Activated CD4-positive, CD25-positive, alpha-beta regulatory T cell (primary cell): ENCODE results near the gene PARD3B.
"Not testable (repeated sequence)": the region's sequence is repeated elsewhere in the genome, so short reads cannot be mapped to it uniquely, and the experiment has no call there.

Experiments
- DNase-seq, 4 experiments: peaks; one replicate each; lab custom pipeline; 2025; lab: John Stamatoyannopoulos, UW

PARD3B gene

DNA sequence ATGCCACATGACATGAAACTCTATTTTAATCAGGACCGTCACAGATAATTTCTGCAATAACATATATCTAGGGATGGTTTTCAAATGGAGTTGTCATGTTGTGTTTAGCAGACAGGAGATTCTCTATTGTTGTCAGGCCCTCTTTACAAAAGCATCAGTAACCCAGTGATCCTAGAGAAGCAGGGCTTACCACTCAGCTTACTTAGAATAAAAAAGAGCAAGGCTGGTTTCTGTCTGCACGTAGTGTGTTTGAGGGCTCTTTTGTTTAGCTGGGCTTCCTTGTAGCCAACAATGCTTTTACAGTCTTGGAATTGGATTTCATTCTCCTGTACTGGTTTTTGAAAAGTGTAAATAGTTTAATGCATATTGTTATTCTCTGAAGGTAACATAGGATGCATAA lies 926.5 kb downstream of the PARD3B start:
- DNase-seq: no peak

DNA sequence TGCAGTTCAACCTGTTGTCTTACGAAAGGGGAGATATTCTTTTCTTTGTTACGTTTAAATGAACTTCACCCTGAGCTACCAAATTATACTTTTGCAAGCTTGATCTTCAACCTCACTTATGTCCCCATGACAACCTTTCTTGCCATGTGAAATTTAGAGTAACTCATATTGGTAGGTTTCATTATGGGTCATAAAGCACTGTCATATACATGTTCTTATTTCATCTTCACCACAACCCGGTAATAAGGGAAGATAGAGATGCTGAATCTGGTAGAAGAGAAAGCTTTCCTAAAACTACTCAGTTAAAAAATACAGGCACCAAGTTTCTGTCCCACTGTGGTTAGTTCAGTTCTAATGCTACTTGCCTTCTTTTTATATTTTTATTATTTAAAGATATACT lies 928.5 kb downstream of the PARD3B start:
- no peak for DNase-seq

DNA sequence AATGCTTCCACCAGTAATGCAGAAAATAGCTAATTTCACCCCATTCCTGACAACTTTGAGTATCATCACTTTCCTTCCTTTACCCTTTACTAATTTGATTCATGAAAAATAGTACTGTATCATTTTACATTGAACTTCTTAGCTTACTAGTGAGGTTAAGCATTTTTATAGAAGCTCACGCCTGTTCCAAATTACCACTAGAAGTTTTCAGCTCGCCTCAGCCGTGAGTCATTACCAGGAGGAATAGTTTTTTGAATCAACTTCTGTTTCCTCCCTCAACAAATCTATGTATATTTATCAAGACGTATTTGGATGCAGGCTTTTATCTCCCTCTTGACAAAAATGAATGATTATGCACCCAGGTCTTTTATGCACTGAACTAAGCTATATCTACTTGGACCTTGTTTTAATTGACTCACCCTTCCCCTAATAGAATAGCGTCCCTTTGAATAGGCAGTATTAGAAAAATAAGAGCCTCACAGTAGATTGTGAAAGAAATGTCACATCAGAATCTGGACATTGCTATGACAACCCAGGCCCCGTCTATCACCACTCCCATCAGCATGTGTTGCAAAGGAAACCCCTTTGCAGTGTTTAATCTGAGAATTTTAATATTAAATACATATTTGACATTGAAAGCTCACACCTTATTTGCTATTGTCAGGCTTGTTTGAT lies 929.6 kb downstream of the PARD3B start:
- DNase-seq: no peak

DNA sequence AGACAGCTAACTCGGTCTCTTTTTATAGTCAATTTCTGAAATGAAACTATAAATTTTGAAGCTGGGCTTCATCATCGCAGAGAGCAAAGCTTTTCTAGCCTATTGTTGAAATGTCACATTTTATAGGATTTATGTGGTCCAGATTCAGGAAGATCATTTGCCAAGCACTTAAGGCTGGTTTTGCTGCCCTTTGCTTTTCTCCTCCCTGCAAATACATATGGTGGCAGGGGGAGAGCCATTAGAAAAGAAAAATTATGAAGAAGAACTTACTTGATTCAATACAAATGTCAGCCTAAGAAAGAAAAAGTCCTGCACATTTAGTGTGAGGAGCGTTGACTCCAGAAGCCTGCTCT lies 930.1 kb downstream of the PARD3B start:
- no peak for DNase-seq

DNA sequence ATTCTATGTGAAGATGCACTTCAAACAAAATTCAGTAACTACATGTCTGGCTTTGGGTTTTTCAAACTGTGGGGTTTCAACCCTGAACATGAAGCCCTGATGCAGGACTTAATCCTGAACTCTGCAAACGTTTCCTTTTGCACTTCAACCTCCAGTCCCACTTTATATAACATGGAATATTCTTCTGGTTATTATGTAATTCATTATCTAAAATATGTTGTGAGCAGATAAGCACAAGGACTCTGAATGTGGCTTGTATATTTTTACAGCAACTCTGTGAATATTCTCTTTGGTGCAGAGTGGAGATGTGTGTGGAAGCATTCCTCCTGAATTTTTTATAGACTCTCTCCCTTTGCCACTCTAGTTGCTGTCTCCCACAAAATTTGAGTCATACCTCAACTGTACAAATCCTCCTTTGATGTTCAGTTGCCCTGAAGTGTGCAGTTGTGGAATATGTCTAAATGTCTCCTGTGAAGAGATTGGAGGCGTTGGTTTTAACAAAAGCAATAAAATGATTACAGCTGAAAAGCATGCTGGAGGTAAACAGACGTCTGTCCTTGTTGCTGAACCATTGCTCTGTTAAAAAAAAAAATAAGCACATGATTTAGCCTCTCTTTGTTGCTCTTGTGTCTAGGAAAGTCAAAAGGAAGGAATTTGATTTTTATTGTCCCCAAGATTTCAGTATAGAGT lies 931.9 kb downstream of the PARD3B start:
- DNase-seq: no peak

DNA sequence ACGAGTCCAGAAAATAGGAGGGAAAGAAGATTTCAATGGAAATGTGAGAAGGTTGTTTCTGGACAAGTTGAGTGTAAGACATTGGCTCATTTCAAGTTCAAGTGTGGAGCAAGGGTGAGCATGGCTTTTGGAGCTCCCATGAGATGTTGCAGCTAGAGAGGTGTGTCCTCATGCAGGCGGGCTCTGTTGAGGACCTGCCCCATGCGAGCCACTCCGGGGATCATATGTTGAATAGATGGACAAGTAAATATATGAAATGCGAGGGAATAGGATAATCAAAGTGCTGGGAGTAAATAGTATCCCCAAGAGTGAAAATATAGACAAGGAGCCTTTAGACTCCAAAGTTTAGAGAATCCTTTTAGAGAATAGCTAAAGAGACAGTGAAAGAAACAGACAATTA lies 936.6 kb downstream of the PARD3B start:
- DNase-seq: no peak

DNA sequence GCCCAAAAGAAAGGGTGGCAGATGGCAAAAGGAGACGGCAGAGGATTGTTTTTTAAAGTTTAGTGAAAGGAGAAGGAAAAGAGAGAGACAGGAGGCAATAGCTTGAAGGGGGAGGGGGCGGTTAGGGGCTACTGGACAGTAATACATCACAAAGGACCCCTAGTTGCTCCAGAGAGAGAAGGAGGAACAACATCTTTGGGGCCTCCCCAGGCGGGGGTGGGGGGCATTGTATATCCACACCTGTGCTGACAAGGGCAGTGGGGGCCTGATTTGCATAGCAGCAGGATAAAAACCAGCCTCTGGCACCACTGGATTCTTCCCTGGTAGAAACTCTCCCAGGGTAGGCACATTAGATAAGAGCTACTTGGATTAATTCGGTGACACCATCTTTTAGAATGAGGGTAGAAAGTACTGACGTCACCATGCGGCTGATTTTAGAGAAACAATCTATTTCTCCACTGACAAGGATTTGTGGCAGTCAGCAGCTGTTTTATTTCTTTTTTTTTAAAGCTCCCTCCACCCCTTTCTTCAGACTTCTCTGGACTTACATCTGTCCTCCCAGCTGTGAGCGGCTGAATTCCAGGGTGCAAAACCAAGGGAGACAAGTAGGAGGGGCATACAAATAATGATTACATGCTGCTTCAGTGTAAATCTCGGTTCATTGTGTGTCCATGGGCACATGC lies 937.3 kb downstream of the PARD3B start:
- no peak for DNase-seq

DNA sequence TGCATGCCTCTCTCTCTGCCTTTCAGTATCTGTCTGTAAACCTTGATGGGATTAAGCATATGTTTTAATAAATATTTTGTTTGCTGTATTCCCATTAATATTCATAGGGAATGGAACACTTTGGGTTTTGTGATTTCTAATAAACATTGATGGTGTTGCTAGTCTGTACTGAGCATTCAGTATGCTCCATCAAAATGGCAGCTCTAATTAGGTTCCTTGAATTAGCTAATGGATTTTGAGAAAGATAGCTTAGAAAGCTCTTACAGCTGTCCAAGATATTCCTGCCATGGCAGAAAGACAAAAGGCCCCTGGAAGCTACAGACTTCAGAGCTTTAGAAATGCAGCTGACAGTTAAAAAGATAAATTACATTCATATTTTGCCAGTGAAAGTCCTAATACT lies 937.8 kb downstream of the PARD3B start:
- no peak for DNase-seq

DNA sequence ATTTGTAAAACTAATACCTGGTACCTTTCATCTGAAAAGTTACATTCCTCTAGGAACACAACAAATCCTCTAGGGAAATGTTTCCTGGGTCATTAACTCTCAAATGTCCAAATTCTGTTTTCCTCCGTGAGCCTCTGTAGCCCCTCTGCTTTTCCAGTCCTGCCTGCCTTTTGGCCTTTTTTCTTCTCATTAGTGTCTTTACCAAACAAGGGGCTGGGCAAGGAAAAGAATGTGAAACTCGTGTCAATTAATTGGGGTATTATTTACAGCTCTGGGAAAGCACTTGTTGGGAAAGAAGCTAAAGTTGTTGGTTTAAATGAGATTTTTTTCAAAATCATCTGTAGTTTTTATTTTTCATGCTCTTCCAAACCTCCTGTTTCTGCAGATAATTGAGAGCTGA lies 938.9 kb downstream of the PARD3B start:
- DNase-seq: no peak

DNA sequence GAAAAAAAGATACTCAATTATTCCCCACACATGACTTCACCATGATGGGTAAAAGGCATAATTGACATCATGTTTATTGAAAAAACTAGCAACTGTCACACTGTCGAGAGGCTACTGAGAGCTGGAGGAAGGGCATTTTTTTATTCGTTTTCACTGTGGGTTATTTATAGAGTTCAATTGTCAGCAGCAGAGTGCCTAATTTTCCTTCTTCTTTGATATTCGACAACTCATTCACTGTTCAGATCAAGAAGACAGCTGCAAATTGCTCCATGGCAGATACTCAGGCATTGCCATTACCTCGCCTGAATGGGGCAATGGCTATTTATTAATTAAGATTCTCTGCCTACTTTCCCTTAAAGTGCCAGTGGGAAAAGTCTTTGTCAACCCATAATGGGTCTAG lies 939.5 kb downstream of the PARD3B start:
- no peak for DNase-seq

DNA sequence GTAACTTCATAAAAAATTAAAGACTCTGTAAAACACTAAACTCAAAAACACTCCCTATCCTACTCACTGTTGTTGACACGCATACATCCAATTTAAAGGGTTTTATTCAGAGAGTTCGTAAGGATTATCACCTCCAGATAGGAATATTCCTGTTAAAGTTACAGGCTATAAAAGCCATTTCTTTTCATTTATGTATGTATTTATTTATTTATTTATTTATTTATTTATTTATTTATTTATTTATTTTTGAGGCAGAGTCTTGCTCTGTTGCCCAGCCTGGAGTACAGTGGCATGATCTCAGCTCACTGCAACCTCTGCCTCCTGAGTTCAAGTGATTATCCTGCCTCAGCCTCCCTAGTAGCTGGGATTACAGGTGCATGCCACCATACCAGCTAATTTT lies 948.3 kb downstream of the PARD3B start:
- not testable (repeated sequence) for DNase-seq

DNA sequence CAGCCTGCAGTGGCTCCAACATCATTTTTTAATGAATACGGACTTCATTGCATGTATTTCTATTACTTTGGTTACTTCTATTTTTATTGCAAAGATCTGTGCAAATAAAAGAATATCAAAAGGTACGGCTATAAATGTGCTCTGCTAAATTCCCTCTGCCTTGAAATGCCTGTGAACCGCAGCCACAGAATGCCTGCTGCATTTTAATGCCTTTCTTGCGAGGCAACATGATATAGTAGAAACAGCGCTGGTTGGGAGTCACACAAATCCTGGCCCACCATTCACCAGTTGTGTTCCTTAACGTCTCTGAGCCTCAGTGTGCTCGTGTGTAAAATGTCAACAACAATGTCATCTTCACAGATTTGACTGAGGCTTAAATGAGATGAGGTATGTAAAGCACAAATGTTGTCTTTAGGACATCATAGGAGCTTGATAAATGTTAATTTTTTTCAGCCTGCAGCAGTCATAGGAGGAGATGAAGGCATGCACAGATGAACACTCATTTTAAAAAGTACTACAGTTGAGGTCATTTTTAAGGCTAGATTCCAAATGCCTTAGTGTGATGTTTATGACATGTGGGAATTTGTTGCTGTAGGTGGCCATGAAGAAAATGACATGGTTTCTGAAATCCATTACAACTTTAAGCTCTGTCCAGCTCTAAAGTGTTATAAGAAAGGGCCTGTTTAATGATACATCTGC lies 949.4 kb downstream of the PARD3B start:
- no peak for DNase-seq

DNA sequence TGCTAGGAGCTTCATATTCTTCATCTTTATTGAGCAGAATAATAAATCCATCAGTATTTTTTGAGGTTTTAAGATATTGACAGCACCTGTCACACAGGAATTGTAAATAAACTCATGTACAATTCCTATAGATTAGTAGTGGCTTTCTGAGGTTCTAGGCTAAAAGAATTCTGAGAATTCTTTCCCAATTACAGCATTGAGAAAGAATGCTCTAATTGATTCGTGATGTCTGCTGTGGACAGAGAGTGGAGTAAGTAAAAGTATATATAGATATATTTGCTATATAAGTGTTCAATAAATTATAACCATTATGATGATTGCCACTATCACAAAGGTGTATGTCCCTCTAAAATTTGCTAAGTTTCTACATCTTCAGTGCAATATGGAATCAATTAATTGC lies 950.5 kb downstream of the PARD3B start:
- no peak for DNase-seq

DNA sequence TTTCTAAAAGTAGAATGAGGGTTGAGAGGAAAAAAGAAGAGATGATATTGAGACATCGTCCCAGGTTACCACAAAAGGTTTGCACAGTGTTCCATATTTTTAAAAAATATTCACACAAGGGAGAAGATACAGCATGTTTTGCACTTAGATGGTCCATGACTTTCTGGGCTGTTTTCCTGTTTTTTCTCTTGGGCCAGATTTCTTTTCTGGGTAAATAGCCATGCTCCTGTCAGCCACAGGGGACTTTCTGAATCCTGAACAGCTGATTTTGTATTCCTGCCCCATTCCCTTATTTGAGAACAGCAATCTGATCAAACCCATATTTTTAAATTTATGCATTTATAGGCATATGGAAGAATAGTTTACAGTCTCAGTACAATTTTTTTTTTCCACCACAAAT lies 951.1 kb downstream of the PARD3B start:
- DNase-seq: no peak

DNA sequence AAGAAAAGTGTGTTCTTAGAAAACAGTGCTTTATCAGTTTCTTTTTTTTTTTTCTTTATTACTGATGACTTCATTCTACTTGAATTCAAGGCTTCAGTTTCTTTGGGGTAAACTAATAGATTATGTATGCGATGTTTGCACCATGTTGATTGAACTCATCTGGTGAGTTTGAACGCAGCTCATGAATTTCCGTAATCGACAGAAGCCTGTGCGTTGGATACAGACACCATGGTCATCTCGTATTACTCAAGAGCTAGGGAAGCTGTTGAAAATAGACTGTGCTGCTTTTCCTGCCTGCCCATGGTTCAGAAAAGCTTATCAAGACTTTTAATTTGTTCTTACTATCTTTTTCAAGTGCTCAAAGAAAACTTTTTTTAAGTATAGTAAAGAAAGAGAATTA lies 951.5 kb downstream of the PARD3B start:
- DNase-seq: no peak

DNA sequence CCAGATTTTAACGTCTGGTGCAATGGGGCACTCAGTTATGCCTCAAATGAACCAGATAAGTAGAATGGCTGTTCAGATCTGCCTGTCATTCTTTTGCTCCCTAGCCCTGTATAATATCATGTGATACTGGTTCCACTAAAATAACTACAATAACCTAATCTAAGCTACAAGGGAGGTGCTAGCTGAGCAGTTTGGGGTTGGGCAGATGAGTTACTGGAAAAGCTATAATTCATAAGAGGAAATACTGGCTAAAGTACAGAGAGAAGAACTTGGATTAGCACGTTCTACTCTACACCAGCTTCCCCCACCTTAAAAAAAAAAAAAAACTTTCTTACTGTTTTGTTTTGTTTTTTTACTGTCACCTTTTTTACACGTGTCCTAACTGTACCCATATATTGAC lies 953.7 kb downstream of the PARD3B start:
- DNase-seq: no peak

DNA sequence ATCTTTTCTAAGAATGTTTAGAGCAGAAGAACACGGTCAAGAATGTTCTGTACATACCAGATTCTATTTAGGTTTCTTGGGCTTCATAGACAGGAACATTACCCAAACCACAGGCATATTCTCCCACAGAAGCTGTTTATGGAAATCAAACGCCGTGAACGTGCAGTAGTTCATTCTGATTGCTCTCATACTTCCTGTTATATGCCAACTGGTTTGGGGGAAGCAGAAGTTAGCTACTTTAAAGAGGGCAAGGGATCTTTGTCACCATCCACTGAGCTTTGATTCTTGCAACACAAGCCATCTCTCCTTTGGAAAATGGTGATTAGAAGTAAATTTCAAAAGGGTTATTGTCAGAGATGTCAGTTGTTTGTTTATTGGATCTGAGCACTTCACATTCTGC lies 954.8 kb downstream of the PARD3B start:
- DNase-seq: no peak

DNA sequence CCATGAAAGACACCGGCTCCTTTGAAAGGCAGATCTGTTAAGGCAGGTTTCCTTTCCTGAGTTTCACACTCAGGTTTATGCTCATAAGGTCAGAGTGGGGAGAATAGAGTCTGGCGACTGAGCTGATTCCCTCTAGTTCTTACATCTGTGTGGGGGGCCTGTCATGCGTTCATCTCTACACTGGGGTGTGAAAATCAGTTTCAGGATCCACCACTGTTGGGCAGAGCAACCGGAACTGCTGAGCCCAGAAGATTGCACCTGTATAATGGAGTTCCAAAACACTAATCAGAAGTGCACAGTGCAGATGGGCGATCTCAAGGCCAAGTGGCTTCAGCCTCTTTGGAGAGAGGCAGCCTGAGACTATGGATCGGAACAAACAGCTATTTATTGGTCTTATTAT lies 955.7 kb downstream of the PARD3B start:
- DNase-seq: no peak

DNA sequence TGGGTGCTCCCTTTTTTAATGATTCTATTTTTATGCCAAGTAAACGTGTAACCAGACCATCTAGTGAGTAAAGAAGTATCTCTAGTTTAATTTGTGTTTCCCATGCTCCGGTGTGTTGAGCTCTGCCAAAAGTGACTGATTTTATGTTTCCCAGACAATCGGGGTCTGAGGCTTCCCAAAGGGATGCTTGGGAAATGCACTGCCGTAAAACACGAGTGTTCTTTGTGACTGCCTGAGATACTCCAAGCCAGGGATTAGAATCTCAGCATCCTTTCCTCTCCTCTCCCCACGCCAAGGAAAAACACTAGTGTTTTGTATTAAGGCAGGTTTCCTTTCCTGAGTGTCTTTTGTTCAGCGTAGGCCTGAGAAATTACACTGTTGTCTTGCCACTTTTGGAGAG lies 956.6 kb downstream of the PARD3B start:
- no peak for DNase-seq

DNA sequence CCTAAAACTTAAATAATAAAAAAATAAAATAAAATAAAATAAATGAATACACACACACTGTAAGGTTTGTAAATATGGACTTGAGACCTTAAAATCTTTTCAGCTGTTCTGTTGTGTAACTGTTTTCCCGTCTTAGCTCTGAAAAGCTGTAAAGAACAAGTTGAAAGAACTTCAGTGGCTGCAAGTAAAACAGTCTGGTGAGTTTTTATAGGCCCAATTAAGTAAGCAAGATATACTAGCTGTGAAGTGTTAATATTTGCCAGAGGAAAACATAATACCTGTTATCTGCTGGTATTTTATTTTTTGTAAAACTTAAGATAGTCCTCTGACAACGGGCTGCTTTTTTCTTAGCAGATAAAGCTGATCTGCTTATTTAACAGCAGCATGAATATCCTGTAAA lies 960.1 kb downstream of the PARD3B start:
- no peak for DNase-seq

DNA sequence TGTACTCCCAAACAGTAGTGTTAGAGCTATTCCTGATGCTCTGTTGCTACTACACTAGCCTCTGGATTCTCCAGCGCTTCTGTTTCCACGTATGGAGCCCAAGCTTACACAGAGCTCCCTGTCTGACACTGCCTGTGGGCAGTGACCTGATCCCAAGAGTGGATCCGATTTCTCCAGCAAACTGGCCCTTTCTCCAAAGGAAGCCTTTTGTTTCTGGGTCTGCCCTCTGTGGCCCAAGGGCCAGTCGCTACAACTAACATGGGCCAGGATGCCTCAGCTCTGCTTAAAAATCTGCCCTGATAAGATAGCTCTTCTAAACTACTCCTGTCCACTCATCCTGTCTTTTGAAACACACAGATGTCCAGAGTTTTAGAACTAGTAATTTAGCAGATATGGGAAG lies 964.4 kb downstream of the PARD3B start:
- DNase-seq: no peak

DNA sequence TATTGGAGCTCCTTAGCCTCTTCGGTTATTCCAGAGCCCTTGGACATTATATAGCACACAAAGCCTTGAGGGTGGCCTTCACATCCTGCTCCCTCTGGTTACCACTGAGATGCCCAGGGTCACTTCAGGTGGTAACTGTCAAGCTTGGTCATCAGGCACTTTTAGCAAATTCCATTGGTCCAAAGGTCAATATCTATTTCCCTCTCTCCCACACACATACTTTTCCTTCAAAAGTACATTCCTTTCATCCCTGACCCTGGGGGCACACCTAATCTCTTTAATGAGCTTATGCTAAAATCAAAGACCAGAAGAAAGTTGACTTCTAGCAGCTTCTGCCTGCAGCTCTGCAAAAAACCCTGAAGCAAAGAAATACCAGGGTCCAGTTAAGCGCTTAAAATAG lies 965.1 kb downstream of the PARD3B start:
- no peak for DNase-seq

DNA sequence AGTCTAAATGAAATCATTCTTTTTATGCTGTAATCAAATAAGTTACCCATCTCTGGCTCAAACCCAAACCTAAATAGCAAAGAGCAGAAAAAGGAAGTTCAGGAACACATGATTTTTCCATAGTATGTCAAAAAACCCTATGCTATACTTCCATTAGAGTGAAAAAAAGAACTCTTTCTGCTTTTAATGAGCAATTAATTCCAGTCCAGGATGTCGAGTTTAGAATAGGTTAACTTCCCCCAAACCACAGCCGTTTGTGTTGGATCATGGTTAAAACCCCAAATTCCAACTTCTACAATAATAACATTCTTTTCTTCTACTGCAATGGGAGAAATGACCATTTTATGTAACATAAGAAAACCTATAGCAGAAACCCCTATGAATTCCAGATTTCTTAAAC lies 965.9 kb downstream of the PARD3B start:
- DNase-seq: no peak
